Gastrocnemius medialis (tissue), 4 donors: ENCODE results near the gene TAPBP.

Source experiments
- CTCF ChIP-seq, 5 experiments: fragments of 450-650 bp in 3 of 5; fragments of 200-600 bp in 2 of 5; sonication (generic) in 2 of 5; IDR thresholded peaks in 4 of 5; conservative IDR thresholded peaks in 1 of 5; 1 replicate in 4 of 5; 2 replicates in 1 of 5; pipeline ENCODE4 v1.5.1; 2016 to 2019; ENCODE audit warnings: antibody characterized with exemption in 5 of 5, mild to moderate bottlenecking in 3 of 5, moderate library complexity in 3 of 5
- POLR2A ChIP-seq, 2 donors: fragments of 450-650 bp; IDR thresholded peaks; one replicate each; pipeline ENCODE4 v1.6.1; 2017; ENCODE audit warnings: antibody characterized with exemption in 2 of 2, mild to moderate bottlenecking in 2 of 2, moderate library complexity in 2 of 2

GRCh38 chr6:33344701-33345697 is 31.1 kb upstream of the TAPBP start:
- TF ChIP-seq CTCF (IDR thresholded peaks at IDR 0.05 in 4 of 5, conservative IDR thresholded peaks at IDR 0.05 in 1 of 5) (peak; percentile 33 to 64 (median 56)), POLR2A (IDR thresholded peaks at IDR 0.05) (no peak)
